B cell (primary cell): Measurements from ENCODE around the gene SEPTIN1. TPM values are rescaled to one million over a fixed set of nuclear protein-coding genes. Genes with fewer than 3 reads are reported as not detected.

Experiments
- ATAC-seq: fragments of 200-7000 bp; cut with Tn5 transposase; one replicate; pipeline ENCODE4 v1.10.0; 2021; ENCODE audit warnings: low read depth, mild to moderate bottlenecking, moderate number of reproducible peaks, moderate library complexity
- CTCF ChIA-PET: fragments of 350-600 bp; sonication (Branson Sonifier 250); formaldehyde crosslinking; loops from one replicate; lab custom pipeline; 2021; ENCODE audit warnings: antibody characterized with exemption, inconsistent platforms; lab: Charles Lee
- POLR2A ChIA-PET: fragments of 350-600 bp; sonication (Branson Sonifier 250); formaldehyde crosslinking; loops from one replicate; lab custom pipeline; 2021; ENCODE audit warnings: antibody characterized with exemption; lab: Charles Lee
- DNase-seq: peaks from one replicate; pipeline ENCODE4 v3.0.0; 2013
- H2AFZ ChIP-seq: 2 replicates; pipeline ENCODE4 v1.6.1; 2012; ENCODE audit warnings: mild to moderate bottlenecking, low read depth, low read length; ENCODE audit not compliant: insufficient read depth, poor library complexity, severe bottlenecking
- H3K27ac ChIP-seq, 2 donors: 1 replicate in 1 of 2; 2 replicates in 1 of 2; pipeline ENCODE4 v1.5.1; 2012 to 2013; ENCODE audit warnings: low read length in 2 of 2, mild to moderate bottlenecking in 2 of 2, moderate library complexity in 1 of 2
- H3K27me3 ChIP-seq, 4 experiments: fragments of 200-600 bp in 1 of 4; sonication (generic) in 1 of 4; replicated peaks in 1 of 4; 1 replicate in 2 of 4; 2 replicates in 2 of 4; pipeline versions ENCODE4 v1.6.1 to v1.7.0; 2013 to 2016; ENCODE audit warnings: low read length in 3 of 4, mild to moderate bottlenecking in 2 of 4, mixed read lengths in 1 of 4, moderate library complexity in 1 of 4; ENCODE audit not compliant: insufficient read depth in 4 of 4, control insufficient read depth in 3 of 4; ENCODE audit errors: control extremely low read depth in 1 of 4
- H3K36me3 ChIP-seq, 2 experiments: replicated peaks in 1 of 2; 1 replicate in 1 of 2; 2 replicates in 1 of 2; pipeline versions ENCODE4 v1.6.1 to v1.7.1; 2013; ENCODE audit warnings: low read length in 1 of 2; ENCODE audit not compliant: insufficient read depth in 2 of 2, control insufficient read depth in 1 of 2; ENCODE audit errors: control extremely low read depth in 1 of 2, extremely low read depth in 1 of 2
- H3K4me1 ChIP-seq, 2 donors: fragments of 200-600 bp in 1 of 2; sonication (generic) in 1 of 2; 1 replicate in 1 of 2; 2 replicates in 1 of 2; pipeline versions ENCODE4 v1.5.1 to v1.6.1; 2013 to 2017; ENCODE audit warnings: low read length in 2 of 2; ENCODE audit not compliant: control insufficient read depth in 2 of 2, insufficient read depth in 2 of 2
- H3K4me2 ChIP-seq: replicated peaks from 2 replicates; pipeline ENCODE3; 2012; ENCODE audit warnings: mild to moderate bottlenecking, low read depth, low read length; ENCODE audit not compliant: poor library complexity, severe bottlenecking
- H3K4me3 ChIP-seq, 5 experiments: fragments of 200-600 bp in 1 of 5; sonication (generic) in 1 of 5; 1 replicate in 3 of 5; 2 replicates in 2 of 5; pipeline versions ENCODE4 v1.5.1 to v1.7.0; 2011 to 2016; ENCODE audit warnings: low read length in 4 of 5, mild to moderate bottlenecking in 4 of 5, low read depth in 2 of 5, control low read depth in 1 of 5, moderate library complexity in 1 of 5; ENCODE audit not compliant: insufficient read depth in 1 of 5; ENCODE audit errors: control extremely low read depth in 1 of 5, extremely low read depth in 1 of 5
- H3K79me2 ChIP-seq: fragments of 200-600 bp; sonication (generic); one replicate; pipeline ENCODE4 v1.6.0; 2016; ENCODE audit warnings: low read length; ENCODE audit not compliant: control insufficient read depth, insufficient read depth
- H3K9ac ChIP-seq: fragments of 200-600 bp; sonication (generic); 2 replicates; pipeline ENCODE4 v1.6.1; 2017; ENCODE audit warnings: mild to moderate bottlenecking, low read length, moderate library complexity
- H3K9me3 ChIP-seq, 3 donors: one replicate each; pipeline versions ENCODE4 v1.6.1 to v1.7.1; 2013; ENCODE audit warnings: low read length in 2 of 3; ENCODE audit not compliant: control insufficient read depth in 2 of 3, insufficient read depth in 1 of 3; ENCODE audit errors: control extremely low read depth in 1 of 3
- H4K20me1 ChIP-seq: 2 replicates; pipeline ENCODE4 v1.6.0; 2012; ENCODE audit warnings: mild to moderate bottlenecking, low read length; ENCODE audit not compliant: insufficient read depth, control insufficient read depth, poor library complexity, severe bottlenecking
- H3K27ac Mint-ChIP-seq: one replicate; pipeline ENCODE4 v1.8.0; 2021; ENCODE audit warnings: mixed read lengths
- H3K27me3 Mint-ChIP-seq: one replicate; pipeline ENCODE4 v1.8.0; 2021; ENCODE audit warnings: mixed read lengths
- H3K4me1 Mint-ChIP-seq: one replicate; pipeline ENCODE4 v1.8.0; 2021; ENCODE audit warnings: mixed read lengths
- H3K4me3 Mint-ChIP-seq: one replicate; pipeline ENCODE4 v1.8.0; 2021; ENCODE audit warnings: mixed read lengths
- H3K9me3 Mint-ChIP-seq: one replicate; pipeline ENCODE4 v1.8.0; 2022; ENCODE audit warnings: mixed read lengths; ENCODE audit not compliant: insufficient read depth
- EZH2 ChIP-seq: IDR thresholded peaks from 2 replicates; pipeline ENCODE4 v1.6.1; 2012; ENCODE audit warnings: borderline replicate concordance, low read depth, mild to moderate bottlenecking, moderate library complexity, low read length; ENCODE audit not compliant: insufficient read depth, poor library complexity, severe bottlenecking
- WGBS: methylation state at CpG from one replicate; pipeline ENCODE4 v1.1.5; 2013; ENCODE audit warnings: missing lambda C conversion rate; ENCODE audit not compliant: insufficient coverage; 5-methylcytosine and 5-hydroxymethylcytosine counted together
- intact Hi-C: fragments of 100-400 bp; cut with micrococcal nuclease; formaldehyde crosslinking; loops from one replicate; pipeline ENCODE4 v1.10.0; 2022
- polyA plus RNA-seq: library from polyadenylated mRNA; depleted of rRNA; stranded (reverse); fragments of >200 nt; gene quantifications from 2 replicates; pipeline ENCODE4 v1.2.3, GENCODE V29; 2012
- total RNA-seq, 2 donors: library from RNA; stranded (reverse); fragments of 120-200 nt in 1 of 2; gene quantifications; 1 replicate in 1 of 2; 2 replicates in 1 of 2; pipeline versions ENCODE4 v1.2.3 to v1.2.4, GENCODE V29; 2013 to 2022
- TF ChIP-seq, protein P1 (sequence below): fragments of 200-600 bp; IDR thresholded peaks from one replicate; pipeline ENCODE4 v1.8.0; 2022; ENCODE audit warnings: antibody characterized with exemption, mild to moderate bottlenecking

SEPTIN1 gene
- total and polyA plus RNA-seq, 2 donors (not counting 1 experiment from before 2014, with no cell fraction given) = 154 to 302 TPM

DNA sequence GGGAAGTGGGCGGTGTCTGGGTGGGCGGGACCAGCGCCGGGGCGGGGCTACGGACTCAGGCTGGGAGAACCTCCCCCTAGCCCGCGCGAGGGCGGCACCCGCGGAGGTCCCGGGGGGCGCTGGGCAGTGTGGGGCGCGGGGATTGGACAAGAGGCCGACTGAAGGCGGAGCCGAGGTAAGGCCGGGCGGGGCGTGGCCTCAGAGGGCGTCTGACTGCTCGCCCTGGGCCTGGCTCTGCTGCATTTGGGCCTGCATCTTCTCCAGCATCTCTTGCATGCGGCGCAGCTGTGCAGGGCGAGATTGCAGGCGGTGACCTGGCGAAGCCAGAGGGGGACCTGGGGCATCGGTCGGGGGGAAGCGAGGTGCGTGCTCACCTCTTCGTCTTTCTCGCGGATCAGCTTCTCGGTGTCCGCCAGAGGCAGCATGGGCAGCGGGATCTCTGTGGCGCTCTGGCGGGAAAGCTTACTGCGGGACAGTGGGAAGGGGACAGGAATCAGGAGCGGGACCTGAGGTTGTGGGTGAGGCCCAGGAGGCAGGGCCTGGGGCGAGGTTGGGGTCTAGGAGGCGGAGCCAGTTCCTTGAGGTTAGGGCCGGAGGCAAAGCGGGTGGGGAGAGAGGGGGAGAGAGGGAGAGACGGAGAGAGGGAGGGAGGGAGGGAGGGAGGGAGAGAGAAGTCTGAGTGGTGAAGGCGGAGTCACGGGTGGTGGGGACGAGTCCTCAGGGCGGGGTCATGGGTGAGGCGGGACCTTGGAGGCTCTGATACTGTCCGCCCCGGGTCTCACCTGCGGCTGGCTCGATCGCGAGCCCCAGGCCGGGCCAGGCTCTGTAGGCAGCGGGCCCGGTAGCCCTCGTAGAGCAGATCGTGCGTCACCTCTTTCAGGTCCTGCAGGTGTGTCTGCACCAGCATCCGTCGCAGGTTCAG lies 3.9 kb downstream of the SEPTIN1 start:
- H3K27ac Mint-ChIP-seq = peak overlapping the region; percentile 100
- Histone ChIP-seq H3K79me2 (peaks cover 46% of the 10 kb centered on the region), H4K20me1 (no peaks in the 10 kb centered on the region), H3K27ac (peak overlapping the region; percentile 97 to 100), H3K27me3 (no peaks in the 10 kb centered on the region), H3K4me3 (peak overlapping the region; percentile 42 to 87 (median 68)), H3K4me1 (peaks cover 33 to 64% of the 10 kb centered on the region in 2 donors), H2AFZ (peak overlapping the region; percentile 77), H3K9ac (peak overlapping the region; percentile 99), H3K9me3 (peaks cover 0 to 2% (median 0%) of the 10 kb centered on the region in 3 donors), H3K4me2 (peak overlapping the region; percentile 100), H3K36me3 (peaks cover 0 to 2% of the 10 kb centered on the region in 2 experiments)
- no peaks in the 10 kb centered on the region for H3K27me3 Mint-ChIP-seq
- H3K4me1 Mint-ChIP-seq = peaks cover 50% of the 10 kb centered on the region
- H3K9me3 Mint-ChIP-seq = no peaks in the 10 kb centered on the region
- H3K4me3 Mint-ChIP-seq = peak overlapping the region; percentile 94
- WGBS = under 1% methylated on average over 60 of the region's 67 CpGs
- DNase-seq (peak; percentile 99), ATAC-seq (peak; percentile 85)
- ChIA-PET POLR2A (interaction anchor here (0.5 to 3.0 kb wide), 15 partner anchors 14 to 1855 kb away, joined by 3 to 11 read pairs (median 6); partner anchors contain the start of genes CORO1A, ZNF48 and ZNF771), CTCF (interaction anchor here (0.6 to 2.0 kb wide), 7 partner anchors 17 to 250 kb away, joined by 3 to 9 read pairs (median 4); partner anchors contain the start of genes ZNF48 and ZNF771)
- no peak for TF ChIP-seq EZH2
- TF ChIP-seq, protein P1, sequence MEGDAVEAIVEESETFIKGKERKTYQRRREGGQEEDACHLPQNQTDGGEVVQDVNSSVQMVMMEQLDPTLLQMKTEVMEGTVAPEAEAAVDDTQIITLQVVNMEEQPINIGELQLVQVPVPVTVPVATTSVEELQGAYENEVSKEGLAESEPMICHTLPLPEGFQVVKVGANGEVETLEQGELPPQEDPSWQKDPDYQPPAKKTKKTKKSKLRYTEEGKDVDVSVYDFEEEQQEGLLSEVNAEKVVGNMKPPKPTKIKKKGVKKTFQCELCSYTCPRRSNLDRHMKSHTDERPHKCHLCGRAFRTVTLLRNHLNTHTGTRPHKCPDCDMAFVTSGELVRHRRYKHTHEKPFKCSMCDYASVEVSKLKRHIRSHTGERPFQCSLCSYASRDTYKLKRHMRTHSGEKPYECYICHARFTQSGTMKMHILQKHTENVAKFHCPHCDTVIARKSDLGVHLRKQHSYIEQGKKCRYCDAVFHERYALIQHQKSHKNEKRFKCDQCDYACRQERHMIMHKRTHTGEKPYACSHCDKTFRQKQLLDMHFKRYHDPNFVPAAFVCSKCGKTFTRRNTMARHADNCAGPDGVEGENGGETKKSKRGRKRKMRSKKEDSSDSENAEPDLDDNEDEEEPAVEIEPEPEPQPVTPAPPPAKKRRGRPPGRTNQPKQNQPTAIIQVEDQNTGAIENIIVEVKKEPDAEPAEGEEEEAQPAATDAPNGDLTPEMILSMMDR = no peak
- intact Hi-C loops = loop anchor here (1.0 to 10.0 kb wide), 10 partner anchors 8 to 1454 kb away; partner anchors contain the start of genes ALDOA, CD2BP2, FBRS and ITGAL
